Gastroesophageal sphincter (tissue), 4 donors: ENCODE measurements around the gene GPRC6A. TPM values are rescaled to one million over a fixed set of nuclear protein-coding genes. Genes with fewer than 3 reads are reported as not detected.
"Not testable (repeated sequence)": the region's sequence is repeated elsewhere in the genome, so short reads cannot be mapped to it uniquely, and the experiment has no call there.

Source experiments
- ATAC-seq: fragments of 150-250 bp; one replicate; pipeline ENCODE4 v1.9.1; 2016; ENCODE audit warnings: mild to moderate bottlenecking, moderate library complexity
- H3K27ac ChIP-seq, 4 donors: fragments of 200-600 bp; sonication (generic) in 3 of 4; 1 replicate in 3 of 4; 2 replicates in 1 of 4; pipeline ENCODE4 v1.5.1; 2016 to 2019
- H3K27me3 ChIP-seq: fragments of 200-600 bp; sonication (generic); one replicate; pipeline ENCODE4 v1.5.1; 2019
- H3K36me3 ChIP-seq, 2 donors: fragments of 200-600 bp; sonication (generic); one replicate each; pipeline ENCODE4 v1.5.1; 2019; ENCODE audit warnings: control low read depth in 1 of 2
- H3K4me1 ChIP-seq, 3 donors: fragments of 200-600 bp; sonication (generic); 1 replicate in 2 of 3; 2 replicates in 1 of 3; pipeline ENCODE4 v1.5.1; 2016 to 2019; ENCODE audit warnings: control low read depth in 2 of 3
- H3K4me3 ChIP-seq, 2 donors: fragments of 200-600 bp; sonication (generic); one replicate each; pipeline ENCODE4 v1.5.1; 2019; ENCODE audit warnings: mild to moderate bottlenecking in 1 of 2, moderate library complexity in 1 of 2
- H3K9me3 ChIP-seq, 3 donors: fragments of 200-600 bp; sonication (generic); one replicate each; pipeline ENCODE4 v1.5.1; 2017 to 2019; ENCODE audit warnings: control low read depth in 2 of 3
- CTCF ChIP-seq, 4 experiments: fragments of 200-600 bp in 2 of 4; fragments of 450-650 bp in 2 of 4; sonication (generic) in 1 of 4; IDR thresholded peaks; one replicate each; pipeline ENCODE4 v1.5.1; 2017 to 2019; ENCODE audit warnings: antibody characterized with exemption in 4 of 4, mild to moderate bottlenecking in 2 of 4, moderate library complexity in 2 of 4
- EP300 ChIP-seq: sonication (generic); formaldehyde crosslinking; IDR thresholded peaks from one replicate; pipeline ENCODE4 v1.6.1; 2017; ENCODE audit warnings: antibody characterized with exemption, mild to moderate bottlenecking
- POLR2A ChIP-seq, 2 donors: fragments of 450-650 bp; IDR thresholded peaks; one replicate each; pipeline ENCODE4 v1.6.1; 2017; ENCODE audit warnings: antibody characterized with exemption in 2 of 2, mild to moderate bottlenecking in 2 of 2, moderate library complexity in 1 of 2
- POLR2AphosphoS5 ChIP-seq: sonication (generic); formaldehyde crosslinking; IDR thresholded peaks from one replicate; pipeline ENCODE4 v1.6.1; 2017; ENCODE audit warnings: antibody characterized with exemption
- WGBS, 2 donors: methylation state at CpG; one replicate each; pipeline ENCODE4 v1.1.5; 2018; ENCODE audit warnings: low coverage in 1 of 2; 5-methylcytosine and 5-hydroxymethylcytosine counted together
- total RNA-seq, 4 donors: library from RNA; depleted of rRNA; stranded (reverse); fragments of >200 nt; gene quantifications; one replicate each; pipeline ENCODE4 v1.1.0, GENCODE V29; 2016

Gene GPRC6A
- total RNA-seq, 4 donors from 2014 or later: not detected

- Histone ChIP-seq H3K27ac (no peak overlapping the region), H3K4me1 (no peaks in the 10 kb centered on the region), H3K9me3 (no peaks in the 10 kb centered on the region), H3K36me3 (no peaks in the 10 kb centered on the region), H3K27me3 (no peaks in the 10 kb centered on the region), H3K4me3 (no peak overlapping the region)
- 11 to 28% methylated on average over 1 of the region's 1 CpG for WGBS, 2 donors
- TF ChIP-seq POLR2A (IDR thresholded peaks at IDR 0.05) (no peak), POLR2AphosphoS5 (no peak), EP300 (no peak), CTCF (IDR thresholded peaks at IDR 0.05) (no peak)
- ATAC-seq: no peak
These were observed 13.6 kb upstream of the GPRC6A start for GRCh38 chr6:116842459-116842858.

GRCh38 chr6:116840091-116840490 is 11.2 kb upstream of the GPRC6A start:
- Histone ChIP-seq H3K9me3 (no peaks in the 10 kb centered on the region), H3K4me1 (no peaks in the 10 kb centered on the region), H3K27me3 (peaks cover 4% of the 10 kb centered on the region), H3K27ac (no peak overlapping the region), H3K36me3 (no peaks in the 10 kb centered on the region), H3K4me3 (no peak overlapping the region)
- TF ChIP-seq CTCF (IDR thresholded peaks at IDR 0.05): no peak
- no peak for TF ChIP-seq POLR2A (IDR thresholded peaks at IDR 0.05)
- no peak for TF ChIP-seq EP300
- TF ChIP-seq POLR2AphosphoS5: no peak
- ATAC-seq: no peak
- WGBS, 2 donors: 48 to 50% methylated on average over 2 of the region's 2 CpGs

- no peaks in the 10 kb centered on the region for H3K9me3 ChIP-seq
- peaks cover 4% of the 10 kb centered on the region for H3K27me3 ChIP-seq
- H3K4me1 ChIP-seq: no peaks in the 10 kb centered on the region
- H3K27ac ChIP-seq: no peak overlapping the region
- TF ChIP-seq POLR2AphosphoS5 (no peak), POLR2A (IDR thresholded peaks at IDR 0.05) (no peak), CTCF (IDR thresholded peaks at IDR 0.05) (no peak), EP300 (no peak)
- H3K36me3 ChIP-seq: no peaks in the 10 kb centered on the region
- H3K4me3 ChIP-seq: no peak overlapping the region
- ATAC-seq: no peak
- 71 to 72% methylated on average over 5 of the region's 5 CpGs for WGBS, 2 donors
These were observed 7.9 kb upstream of the GPRC6A start for GRCh38 chr6:116836606-116837342.

GRCh38 chr6:116834526-116834925 is 5.6 kb upstream of the GPRC6A start:
- ATAC-seq: not testable (repeated sequence)
- 86 to 100% methylated on average over 2 of the region's 2 CpGs for WGBS, 2 donors

GRCh38 chr6:116827561-116828240 is 1.2 kb downstream of the GPRC6A start:
- 36 to 60% methylated on average over 2 of the region's 2 CpGs for WGBS, 2 donors
- ATAC-seq: no peak
- TF ChIP-seq CTCF (IDR thresholded peaks at IDR 0.05): no peak
- TF ChIP-seq POLR2A (IDR thresholded peaks at IDR 0.05): no peak
- no peak for TF ChIP-seq EP300
- TF ChIP-seq POLR2AphosphoS5: no peak

More at GRCh38 chr6:116834526-116834925, 5.6 kb upstream of the GPRC6A start:
- H3K9me3 ChIP-seq, H3K27me3 ChIP-seq, H3K4me1 ChIP-seq, H3K27ac ChIP-seq, H3K36me3 ChIP-seq, H3K4me3 ChIP-seq: not testable (repeated sequence)

GRCh38 chr6:116816336-116816735 is 12.5 kb downstream of the GPRC6A start:
- H3K4me1 ChIP-seq, H3K4me3 ChIP-seq, H3K27me3 ChIP-seq, ATAC-seq, H3K27ac ChIP-seq, H3K36me3 ChIP-seq: not testable (repeated sequence)
- peaks cover 0 to 25% (median 0%) of the 10 kb centered on the region in 3 donors for H3K9me3 ChIP-seq
- WGBS, 2 donors: 100% methylated on average over 1 of the region's 15 CpGs

More at GRCh38 chr6:116827561-116828240, 1.2 kb downstream of the GPRC6A start:
- Histone ChIP-seq H3K9me3 (peaks cover 0 to 16% (median 0%) of the 10 kb centered on the region in 3 donors), H3K27me3 (no peaks in the 10 kb centered on the region), H3K36me3 (no peaks in the 10 kb centered on the region), H3K27ac (no peak overlapping the region), H3K4me1 (no peaks in the 10 kb centered on the region), H3K4me3 (no peak overlapping the region)
